Posterior cingulate gyrus (tissue), 11 donors: ENCODE results near the gene EML1.

Source experiments
- DNase-seq, 10 donors: peaks; one replicate each; pipeline versions ENCODE4 v3.0.0 to v3.0.0-alpha.2; 2020 to 2021; ENCODE audit warnings: mixed read lengths in 3 of 10
- intact Hi-C: fragments of 100-400 bp; cut with DNase I; formaldehyde crosslinking; loops from one replicate; pipeline ENCODE4 v1.15.1; 2023

Gene EML1

GRCh38 chr14:99817331-99817730 lies 24.1 kb downstream of the EML1 start:
- no peak for DNase-seq
- intact Hi-C loops = no loop called here

- intact Hi-C loops = no loop called here
- no peak for DNase-seq
These were observed 25.4 kb downstream of the EML1 start for GRCh38 chr14:99818503-99819036.

- intact Hi-C loops = no loop called here
- no peak for DNase-seq
These were observed 26.3 kb downstream of the EML1 start for GRCh38 chr14:99819514-99819913.

- intact Hi-C loops = loop anchor here (5.0 kb wide), 1 partner anchor 56 kb away; no protein-coding TSS in a partner anchor
- DNase-seq = peak in 1 of 10 donors; percentile 83
These were observed 27.6 kb downstream of the EML1 start for GRCh38 chr14:99820702-99821331.

- DNase-seq = no peak
- intact Hi-C loops = loop anchor here (1.0 to 5.0 kb wide), 2 partner anchors 30 to 55 kb away; no protein-coding TSS in a partner anchor
These were observed 28.6 kb downstream of the EML1 start for GRCh38 chr14:99821519-99822508.

- peak in 5 of 10 donors; percentile 39 to 88 (median 48) for DNase-seq
- intact Hi-C loops = loop anchor here (1.0 to 5.0 kb wide), 2 partner anchors 31 to 54 kb away; no protein-coding TSS in a partner anchor
These were observed 29.7 kb downstream of the EML1 start for GRCh38 chr14:99822800-99823455.

- intact Hi-C loops = loop anchor here (5.0 kb wide), 1 partner anchor 53 kb away; no protein-coding TSS in a partner anchor
- DNase-seq = no peak
These were observed 31.6 kb downstream of the EML1 start for GRCh38 chr14:99824776-99825175.

GRCh38 chr14:99829450-99829849 lies 36.2 kb downstream of the EML1 start:
- intact Hi-C loops = no loop called here

GRCh38 chr14:99831303-99831702 lies 38.1 kb downstream of the EML1 start:
- intact Hi-C loops = no loop called here
- DNase-seq = no peak

More at GRCh38 chr14:99829450-99829849, 36.2 kb downstream of the EML1 start:
- DNase-seq = no peak

GRCh38 chr14:99831903-99832685 lies 38.9 kb downstream of the EML1 start:
- intact Hi-C loops = no loop called here
- DNase-seq = no peak

GRCh38 chr14:99837822-99838221 lies 44.6 kb downstream of the EML1 start:
- intact Hi-C loops = no loop called here
- no peak for DNase-seq

GRCh38 chr14:99838639-99839134 lies 45.5 kb downstream of the EML1 start:
- intact Hi-C loops = no loop called here
- no peak for DNase-seq

GRCh38 chr14:99839696-99840095 lies 46.5 kb downstream of the EML1 start:
- no peak for DNase-seq
- intact Hi-C loops = no loop called here

- intact Hi-C loops = no loop called here
These were observed 47.1 kb downstream of the EML1 start for GRCh38 chr14:99840265-99840664.

GRCh38 chr14:99840774-99841305 lies 47.6 kb downstream of the EML1 start:
- intact Hi-C loops = no loop called here
- DNase-seq = no peak

More at GRCh38 chr14:99840265-99840664, 47.1 kb downstream of the EML1 start:
- no peak for DNase-seq

- no peak for DNase-seq
- intact Hi-C loops = no loop called here
These were observed 48.3 kb downstream of the EML1 start for GRCh38 chr14:99841436-99842071.

GRCh38 chr14:99842141-99842540 lies 48.9 kb downstream of the EML1 start:
- intact Hi-C loops = no loop called here
- DNase-seq = no peak

- no peak for DNase-seq
- intact Hi-C loops = no loop called here
These were observed 53.6 kb downstream of the EML1 start for GRCh38 chr14:99846808-99847207.

- intact Hi-C loops = no loop called here
- DNase-seq = no peak
These were observed 57.5 kb downstream of the EML1 start for GRCh38 chr14:99850709-99851108.
